CD14-positive monocyte (primary cell): ENCODE data around the gene C5. TPM values are rescaled to one million over a fixed set of nuclear protein-coding genes. Genes with fewer than 3 reads are reported as not detected.

Source experiments
- DNase-seq, 3 donors: peaks; one replicate each; pipeline ENCODE4 v3.0.0-alpha.2; 2011 to 2022
- H2AFZ ChIP-seq: 2 replicates; pipeline ENCODE4 v1.6.0; 2012; ENCODE audit warnings: mild to moderate bottlenecking, low read depth, low read length, inconsistent platforms; ENCODE audit not compliant: insufficient read depth, poor library complexity, severe bottlenecking
- H3K27ac ChIP-seq, 2 donors: 1 replicate in 1 of 2; 2 replicates in 1 of 2; pipeline ENCODE4 v1.5.1; 2012 to 2013; ENCODE audit warnings: low read length in 2 of 2, control low read depth in 1 of 2, inconsistent platforms in 1 of 2, low read depth in 1 of 2, mild to moderate bottlenecking in 1 of 2
- H3K27me3 ChIP-seq, 2 donors: one replicate each; pipeline versions ENCODE4 v1.6.0 to v1.6.1; 2011 to 2013; ENCODE audit warnings: low read length in 2 of 2; ENCODE audit not compliant: control insufficient read depth in 2 of 2, insufficient read depth in 2 of 2
- H3K36me3 ChIP-seq, 2 donors: replicated peaks in 1 of 2; 1 replicate in 1 of 2; 2 replicates in 1 of 2; pipeline versions ENCODE4 v1.5.1 to v1.6.1; 2012 to 2013; ENCODE audit warnings: low read length in 2 of 2, control low read depth in 1 of 2, inconsistent platforms in 1 of 2, mild to moderate bottlenecking in 1 of 2; ENCODE audit not compliant: insufficient read depth in 2 of 2, control insufficient read depth in 1 of 2
- H3K4me1 ChIP-seq, 2 donors: 1 replicate in 1 of 2; 2 replicates in 1 of 2; pipeline versions ENCODE4 v1.5.1 to v1.6.1; 2012 to 2013; ENCODE audit warnings: low read length in 2 of 2, control low read depth in 1 of 2, inconsistent platforms in 1 of 2, mild to moderate bottlenecking in 1 of 2, moderate library complexity in 1 of 2; ENCODE audit not compliant: insufficient read depth in 2 of 2, control insufficient read depth in 1 of 2
- H3K4me2 ChIP-seq: replicated peaks from 2 replicates; pipeline ENCODE3; 2012; ENCODE audit warnings: low read length, moderate library complexity, mild to moderate bottlenecking; ENCODE audit not compliant: poor library complexity, severe bottlenecking; ENCODE audit errors: extremely low read depth
- H3K4me3 ChIP-seq, 3 experiments: fragments of 200-600 bp in 1 of 3; sonication (generic) in 1 of 3; replicated peaks in 1 of 3; 1 replicate in 2 of 3; 2 replicates in 1 of 3; pipeline ENCODE4 v1.5.1; 2011 to 2013; ENCODE audit warnings: low read length in 3 of 3, mild to moderate bottlenecking in 3 of 3, control low read depth in 2 of 3, low read depth in 2 of 3, inconsistent platforms in 1 of 3, moderate library complexity in 1 of 3
- H3K79me2 ChIP-seq: 2 replicates; pipeline ENCODE4 v1.6.0; 2012; ENCODE audit warnings: mild to moderate bottlenecking, control low read depth, inconsistent platforms, low read length, moderate library complexity; ENCODE audit not compliant: insufficient read depth
- H3K9ac ChIP-seq: 2 replicates; pipeline ENCODE4 v1.6.0; 2017; ENCODE audit warnings: low read length, mild to moderate bottlenecking; ENCODE audit not compliant: insufficient read depth, poor library complexity, severe bottlenecking
- H3K9me3 ChIP-seq, 2 donors: replicated peaks in 1 of 2; 1 replicate in 1 of 2; 2 replicates in 1 of 2; pipeline versions ENCODE4 v1.5.1 to v1.6.1; 2012 to 2013; ENCODE audit warnings: low read length in 2 of 2, control low read depth in 1 of 2; ENCODE audit not compliant: control insufficient read depth in 1 of 2, insufficient read depth in 1 of 2
- H4K20me1 ChIP-seq: 2 replicates; pipeline ENCODE4 v1.6.0; 2012; ENCODE audit warnings: mild to moderate bottlenecking, low read length, control low read depth, moderate library complexity; ENCODE audit not compliant: insufficient read depth
- H3K27ac Mint-ChIP-seq, 7 donors: one replicate each; pipeline ENCODE4 v1.8.0; 2020; ENCODE audit warnings: mild to moderate bottlenecking in 7 of 7, mixed read lengths in 7 of 7, moderate library complexity in 6 of 7, inconsistent platforms in 2 of 7
- H3K27me3 Mint-ChIP-seq, 3 donors: one replicate each; pipeline ENCODE4 v1.8.0; 2021 to 2022; ENCODE audit warnings: low read depth in 3 of 3, mild to moderate bottlenecking in 3 of 3, mixed read lengths in 3 of 3, moderate library complexity in 3 of 3, inconsistent platforms in 1 of 3
- H3K36me3 Mint-ChIP-seq, 2 donors: one replicate each; pipeline ENCODE4 v1.8.0; 2020; ENCODE audit warnings: mixed read lengths in 2 of 2, inconsistent platforms in 1 of 2, mild to moderate bottlenecking in 1 of 2
- H3K4me1 Mint-ChIP-seq: one replicate; pipeline ENCODE4 v1.8.0; 2020; ENCODE audit warnings: mild to moderate bottlenecking, mixed read lengths
- H3K4me3 Mint-ChIP-seq, 2 donors: one replicate each; pipeline ENCODE4 v1.8.0; 2020; ENCODE audit warnings: mild to moderate bottlenecking in 2 of 2, mixed read lengths in 2 of 2, moderate library complexity in 1 of 2
- H3K9me3 Mint-ChIP-seq, 7 donors: one replicate each; pipeline ENCODE4 v1.8.0; 2020 to 2022; ENCODE audit warnings: mixed read lengths in 7 of 7, mild to moderate bottlenecking in 6 of 7, moderate library complexity in 6 of 7, inconsistent platforms in 2 of 7
- CTCF ChIP-seq: fragments of 200-600 bp; IDR thresholded peaks from one replicate; pipeline ENCODE4 v1.8.0; 2022; ENCODE audit warnings: antibody characterized with exemption, mild to moderate bottlenecking
- WGBS: methylation state at CpG from one replicate; pipeline ENCODE4 v1.1.5; 2013; ENCODE audit warnings: missing lambda C conversion rate; ENCODE audit not compliant: insufficient coverage; 5-methylcytosine and 5-hydroxymethylcytosine counted together
- intact Hi-C, 2 donors: fragments of 100-400 bp; cut with micrococcal nuclease; formaldehyde crosslinking; loops; one replicate each; pipeline versions ENCODE4 v1.15.0 to v1.15.1; 2023
- polyA plus RNA-seq, 3 donors: library from polyadenylated mRNA; depleted of rRNA in 1 of 3; unstranded in 2 of 3; stranded (reverse) in 1 of 3; fragments of 300-500 nt in 2 of 3; fragments of >200 nt in 1 of 3; fragmentation: Illumina TruSeq in 2 of 3; gene quantifications; 1 replicate in 2 of 3; 2 replicates in 1 of 3; pipeline ENCODE4 v1.2.3, GENCODE V29; 2012 to 2021

C5 gene
- polyA plus RNA-seq, 3 donors, result 0.66 to 3.5 (median 1.2) TPM

GRCh38 chr9:121026768-121027167 lies 23.3 kb downstream of the C5 start:
- Histone ChIP-seq H3K9ac (no peak overlapping the region), H3K79me2 (no peaks in the 10 kb centered on the region), H3K4me2 (no peak overlapping the region), H3K9me3 (no peaks in the 10 kb centered on the region), H3K4me3 (no peak overlapping the region), H2AFZ (no peak overlapping the region), H3K27ac (no peak overlapping the region), H3K27me3 (no peaks in the 10 kb centered on the region), H3K36me3 (peaks cover 0 to 13% of the 10 kb centered on the region in 2 donors), H4K20me1 (no peaks in the 10 kb centered on the region), H3K4me1 (no peaks in the 10 kb centered on the region)
- no peak overlapping the region for H3K27ac Mint-ChIP-seq
- no peak overlapping the region for H3K4me3 Mint-ChIP-seq
- no peak for TF ChIP-seq CTCF
- peaks cover 12 to 15% of the 10 kb centered on the region in 2 donors for H3K36me3 Mint-ChIP-seq
- DNase-seq, result no peak
- no peaks in the 10 kb centered on the region for H3K4me1 Mint-ChIP-seq
- no peaks in the 10 kb centered on the region for H3K27me3 Mint-ChIP-seq
- intact Hi-C loops, result no loop called here
- peaks cover 0 to 2% (median 0%) of the 10 kb centered on the region in 7 donors for H3K9me3 Mint-ChIP-seq

- no peak overlapping the region for H2AFZ ChIP-seq
- WGBS, result no CpG with 5 or more reads among the region's 3 CpGs
- no peak for TF ChIP-seq CTCF
Measured at GRCh38 chr9:121026260-121026691, 23.8 kb downstream of the C5 start.

More at GRCh38 chr9:121026260-121026691, 23.8 kb downstream of the C5 start:
- no peaks in the 10 kb centered on the region for H3K27me3 Mint-ChIP-seq
- H4K20me1 ChIP-seq, result no peaks in the 10 kb centered on the region
- no peaks in the 10 kb centered on the region for H3K4me1 ChIP-seq
- no peak for DNase-seq
- H3K36me3 Mint-ChIP-seq, result peaks cover 12% of the 10 kb centered on the region in 2 donors
- H3K36me3 ChIP-seq, result peaks cover 0 to 13% of the 10 kb centered on the region in 2 donors
- no peaks in the 10 kb centered on the region for H3K79me2 ChIP-seq
- no peak overlapping the region for H3K4me3 Mint-ChIP-seq
- H3K27ac ChIP-seq, result no peak overlapping the region
- H3K27ac Mint-ChIP-seq, result no peak overlapping the region
- H3K9me3 ChIP-seq, result no peaks in the 10 kb centered on the region
- no peak overlapping the region for H3K9ac ChIP-seq
- H3K4me1 Mint-ChIP-seq, result no peaks in the 10 kb centered on the region
- intact Hi-C loops, result no loop called here
- no peak overlapping the region for H3K4me3 ChIP-seq
- H3K4me2 ChIP-seq, result no peak overlapping the region
- no peaks in the 10 kb centered on the region for H3K27me3 ChIP-seq
- H3K9me3 Mint-ChIP-seq, result peaks cover 0 to 2% (median 0%) of the 10 kb centered on the region in 7 donors
